WTC11 (cell line): ENCODE measurements around the gene BZW1. TPM values are rescaled to one million over a fixed set of nuclear protein-coding genes. Genes with fewer than 3 reads are reported as not detected.

Source experiments
- ATAC-seq: fragments of 200-7000 bp; cut with Tn5 transposase; 2 replicates; pipeline ENCODE4 v1.10.0; 2021; ENCODE audit warnings: mild to moderate bottlenecking, moderate library complexity
- CTCF ChIA-PET: fragments of 300-600 bp; sonication (Branson Sonifier 250); formaldehyde crosslinking; loops from one replicate; lab custom pipeline; 2021; ENCODE audit warnings: antibody characterized with exemption; lab: Charles Lee
- POLR2A ChIA-PET: fragments of 350-600 bp; sonication (Branson Sonifier 250); formaldehyde crosslinking; loops from one replicate; lab custom pipeline; 2021; ENCODE audit warnings: antibody characterized with exemption; lab: Charles Lee
- DNase-seq: peaks from one replicate; pipeline ENCODE4 v3.0.0; 2021; ENCODE audit warnings: low spot score
- H3K27ac Mint-ChIP-seq: 2 replicates; pipeline ENCODE4 v1.8.0; 2021; ENCODE audit warnings: mixed read lengths
- H3K27me3 Mint-ChIP-seq: 2 replicates; pipeline ENCODE4 v1.8.0; 2021; ENCODE audit warnings: low read depth, mild to moderate bottlenecking, moderate library complexity, mixed read lengths
- H3K36me3 Mint-ChIP-seq: 2 replicates; pipeline ENCODE4 v1.8.0; 2021; ENCODE audit warnings: mixed read lengths
- H3K4me1 Mint-ChIP-seq: 2 replicates; pipeline ENCODE4 v1.8.0; 2022; ENCODE audit warnings: mixed read lengths
- H3K4me3 Mint-ChIP-seq: 2 replicates; pipeline ENCODE4 v1.8.0; 2021; ENCODE audit warnings: mild to moderate bottlenecking, moderate library complexity, mixed read lengths
- H3K9me3 Mint-ChIP-seq: 2 replicates; pipeline ENCODE4 v1.8.0; 2021; ENCODE audit warnings: mixed read lengths
- AR ChIP-seq: fragments of 250-450 bp; sonication (Bioruptor Pico); IDR thresholded peaks from 2 replicates; pipeline ENCODE4 v1.9.0; 2021; ENCODE audit warnings: mild to moderate bottlenecking
- ARID4B ChIP-seq: sonication (generic); formaldehyde crosslinking; IDR thresholded peaks from 2 replicates; pipeline ENCODE4 v1.8.0; 2023; ENCODE audit warnings: missing genetic modification reagents, mild to moderate bottlenecking, borderline replicate concordance
- CREB1 ChIP-seq: sonication (generic); formaldehyde crosslinking; IDR thresholded peaks from 2 replicates; pipeline ENCODE4 v1.8.0; 2023; ENCODE audit warnings: mild to moderate bottlenecking, missing genetic modification reagents
- E2F1 ChIP-seq: sonication (generic); formaldehyde crosslinking; IDR thresholded peaks from 2 replicates; pipeline ENCODE4 v1.8.0; 2022; ENCODE audit warnings: mild to moderate bottlenecking, missing genetic modification reagents
- GTF2I ChIP-seq: fragments of 250-450 bp; sonication (Bioruptor Pico); conservative IDR thresholded peaks from 2 replicates; pipeline ENCODE4 v1.4.0; 2021; ENCODE audit warnings: mild to moderate bottlenecking
- JUN ChIP-seq: sonication (generic); formaldehyde crosslinking; IDR thresholded peaks from 2 replicates; pipeline ENCODE4 v1.8.0; 2023; ENCODE audit warnings: mild to moderate bottlenecking, missing genetic modification reagents
- NFYB ChIP-seq: sonication (generic); formaldehyde crosslinking; conservative IDR thresholded peaks from 2 replicates; pipeline ENCODE4 v1.8.0; 2022; ENCODE audit warnings: low read depth, missing genetic modification reagents
- NR1H2 ChIP-seq: sonication (generic); formaldehyde crosslinking; IDR thresholded peaks from 2 replicates; pipeline ENCODE4 v1.9.0; 2021; ENCODE audit warnings: mild to moderate bottlenecking, moderate library complexity, missing genetic modification reagents
- PRRX2 ChIP-seq: fragments of 250-450 bp; sonication (Bioruptor Pico); IDR thresholded peaks from 2 replicates; pipeline ENCODE4 v1.8.0; 2021; ENCODE audit warnings: mild to moderate bottlenecking
- STAT6 ChIP-seq: sonication (generic); formaldehyde crosslinking; conservative IDR thresholded peaks from 2 replicates; pipeline ENCODE4 v1.8.1; 2023; ENCODE audit warnings: mild to moderate bottlenecking, low read depth, missing genetic modification reagents, moderate library complexity
- ZBTB21 ChIP-seq: sonication (generic); formaldehyde crosslinking; IDR thresholded peaks from 2 replicates; pipeline ENCODE4 v1.8.1; 2023; ENCODE audit warnings: mild to moderate bottlenecking, missing genetic modification reagents, borderline replicate concordance
- ZBTB43 ChIP-seq: sonication (generic); formaldehyde crosslinking; IDR thresholded peaks from 2 replicates; pipeline ENCODE4 v1.8.1; 2023; ENCODE audit warnings: mild to moderate bottlenecking, missing genetic modification reagents
- ZMAT4 ChIP-seq: fragments of 250-450 bp; sonication (Bioruptor Pico); IDR thresholded peaks from 2 replicates; pipeline ENCODE4 v1.9.0; 2021; ENCODE audit warnings: mild to moderate bottlenecking
- ZNF396 ChIP-seq: fragments of 250-450 bp; sonication (Bioruptor Pico); IDR thresholded peaks from 2 replicates; pipeline ENCODE4 v1.8.0; 2021; ENCODE audit warnings: mild to moderate bottlenecking, moderate library complexity, borderline replicate concordance
- ZNF425 ChIP-seq: fragments of 250-450 bp; sonication (Bioruptor Pico); conservative IDR thresholded peaks from 2 replicates; pipeline ENCODE4 v1.9.0; 2021; ENCODE audit warnings: mild to moderate bottlenecking
- ZSCAN18 ChIP-seq: fragments of 250-450 bp; sonication (Bioruptor Pico); IDR thresholded peaks from 2 replicates; pipeline ENCODE4 v2.1.2; 2022; ENCODE audit warnings: mild to moderate bottlenecking, moderate library complexity
- total RNA-seq: library from RNA; stranded (reverse); gene quantifications from 3 replicates; pipeline ENCODE4 v1.2.3, GENCODE V29; 2021

The BZW1 gene
- total RNA-seq, 1 experiment from 2014 or later: 255 TPM

GRCh38 chr2:200821686-200822245, 10.1 kb downstream of the BZW1 start:
- no peaks in the 10 kb centered on the region for H3K4me1 Mint-ChIP-seq
- H3K9me3 Mint-ChIP-seq: no peaks in the 10 kb centered on the region
- H3K27me3 Mint-ChIP-seq: no peaks in the 10 kb centered on the region
- DNase-seq (no peak), ATAC-seq (no peak)
- TF ChIP-seq ARID4B (CRISPR knock-in tag) (no peak), ZNF396 (CRISPR knock-in tag) (no peak), ZMAT4 (CRISPR knock-in tag) (no peak), ZBTB43 (CRISPR knock-in tag) (no peak), E2F1 (no peak), GTF2I (CRISPR knock-in tag) (no peak), NFYB (CRISPR knock-in tag) (no peak), NR1H2 (CRISPR knock-in tag) (no peak), STAT6 (CRISPR knock-in tag) (no peak)
- H3K4me3 Mint-ChIP-seq: no peak overlapping the region
- CTCF ChIA-PET: no interaction called here
- no peak overlapping the region for H3K27ac Mint-ChIP-seq
- POLR2A ChIA-PET: no interaction called here
- H3K36me3 Mint-ChIP-seq: peaks cover 55% of the 10 kb centered on the region

- Mint-ChIP-seq H3K36me3 (peaks cover 3% of the 10 kb centered on the region; the same call in 1 of the 2 replicates), H3K9me3 (no peaks in the 10 kb centered on the region), H3K4me1 (no peaks in the 10 kb centered on the region), H3K4me3 (no peak overlapping the region), H3K27me3 (no peaks in the 10 kb centered on the region; the same call in 1 of the 2 replicates), H3K27ac (0 out of 2 replicates have a peak overlapping the region, but pooled peaks have one; percentile 3)
- no peak for DNase-seq
- no peak for ATAC-seq
- CTCF ChIA-PET: no interaction called here
- POLR2A ChIA-PET: interaction anchor here (0.5 to 1.8 kb wide), 4 partner anchors 36 to 1696 kb away, joined by 3 to 5 read pairs (median 3); partner anchors contain the start of gene CLK1
- TF ChIP-seq PRRX2 (CRISPR knock-in tag) (no peak), AR (CRISPR knock-in tag) (no peak), ZBTB21 (no peak), ZNF425 (CRISPR knock-in tag) (no peak), NR1H2 (CRISPR knock-in tag) (no peak), ZSCAN18 (CRISPR knock-in tag) (no peak), CREB1 (CRISPR knock-in tag) (no peak), JUN (CRISPR knock-in tag) (no peak)
Observed at GRCh38 chr2:200828104-200828503, 16.4 kb downstream of the BZW1 start.
